Measurements from ENCODE around the gene TAS2R40.

DNA sequence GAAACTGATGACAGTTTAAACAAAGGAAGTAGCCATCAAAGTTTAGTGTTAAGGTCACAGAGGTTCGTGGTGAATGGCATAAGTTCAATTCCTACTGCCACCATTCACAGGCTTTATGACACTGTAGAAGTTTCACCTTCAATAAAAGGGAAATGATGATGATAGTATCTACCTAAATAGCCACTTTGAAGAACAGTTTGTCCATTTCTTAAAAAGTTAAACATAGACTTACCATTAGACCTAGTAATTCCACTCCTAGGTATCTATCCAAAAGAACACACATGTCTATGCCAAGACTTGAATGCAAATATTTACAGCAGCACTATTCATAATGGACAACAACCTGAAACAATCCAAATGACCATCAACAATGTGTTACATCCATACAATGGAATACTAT is 22.5 kb downstream of the TAS2R40 start:
- TF ChIP-seq, protein P1, sequence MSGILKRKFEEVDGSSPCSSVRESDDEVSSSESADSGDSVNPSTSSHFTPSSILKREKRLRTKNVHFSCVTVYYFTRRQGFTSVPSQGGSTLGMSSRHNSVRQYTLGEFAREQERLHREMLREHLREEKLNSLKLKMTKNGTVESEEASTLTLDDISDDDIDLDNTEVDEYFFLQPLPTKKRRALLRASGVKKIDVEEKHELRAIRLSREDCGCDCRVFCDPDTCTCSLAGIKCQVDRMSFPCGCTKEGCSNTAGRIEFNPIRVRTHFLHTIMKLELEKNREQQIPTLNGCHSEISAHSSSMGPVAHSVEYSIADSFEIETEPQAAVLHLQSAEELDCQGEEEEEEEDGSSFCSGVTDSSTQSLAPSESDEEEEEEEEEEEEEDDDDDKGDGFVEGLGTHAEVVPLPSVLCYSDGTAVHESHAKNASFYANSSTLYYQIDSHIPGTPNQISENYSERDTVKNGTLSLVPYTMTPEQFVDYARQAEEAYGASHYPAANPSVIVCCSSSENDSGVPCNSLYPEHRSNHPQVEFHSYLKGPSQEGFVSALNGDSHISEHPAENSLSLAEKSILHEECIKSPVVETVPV (CRISPR knock-in tag; IDR thresholded peaks at IDR 0.05) = no peak
- TF ChIP-seq ZFP3 (CRISPR knock-in tag; IDR thresholded peaks at IDR 0.05) = no peak
- TF ChIP-seq ZNF565 (CRISPR knock-in tag; conservative IDR thresholded peaks at IDR 0.05; ENCODE audit: low read depth) = no peak
- TF ChIP-seq, protein P2, sequence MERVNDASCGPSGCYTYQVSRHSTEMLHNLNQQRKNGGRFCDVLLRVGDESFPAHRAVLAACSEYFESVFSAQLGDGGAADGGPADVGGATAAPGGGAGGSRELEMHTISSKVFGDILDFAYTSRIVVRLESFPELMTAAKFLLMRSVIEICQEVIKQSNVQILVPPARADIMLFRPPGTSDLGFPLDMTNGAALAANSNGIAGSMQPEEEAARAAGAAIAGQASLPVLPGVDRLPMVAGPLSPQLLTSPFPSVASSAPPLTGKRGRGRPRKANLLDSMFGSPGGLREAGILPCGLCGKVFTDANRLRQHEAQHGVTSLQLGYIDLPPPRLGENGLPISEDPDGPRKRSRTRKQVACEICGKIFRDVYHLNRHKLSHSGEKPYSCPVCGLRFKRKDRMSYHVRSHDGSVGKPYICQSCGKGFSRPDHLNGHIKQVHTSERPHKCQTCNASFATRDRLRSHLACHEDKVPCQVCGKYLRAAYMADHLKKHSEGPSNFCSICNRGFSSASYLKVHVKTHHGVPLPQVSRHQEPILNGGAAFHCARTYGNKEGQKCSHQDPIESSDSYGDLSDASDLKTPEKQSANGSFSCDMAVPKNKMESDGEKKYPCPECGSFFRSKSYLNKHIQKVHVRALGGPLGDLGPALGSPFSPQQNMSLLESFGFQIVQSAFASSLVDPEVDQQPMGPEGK (CRISPR knock-in tag; IDR thresholded peaks at IDR 0.05; ENCODE audit: borderline replicate concordance) = no peak
- TF ChIP-seq ZNF8 (CRISPR knock-in tag; IDR thresholded peaks at IDR 0.05) = no peak
- TF ChIP-seq SNAI2 (CRISPR knock-in tag; IDR thresholded peaks at IDR 0.05) = no peak
- TF ChIP-seq, protein P3, sequence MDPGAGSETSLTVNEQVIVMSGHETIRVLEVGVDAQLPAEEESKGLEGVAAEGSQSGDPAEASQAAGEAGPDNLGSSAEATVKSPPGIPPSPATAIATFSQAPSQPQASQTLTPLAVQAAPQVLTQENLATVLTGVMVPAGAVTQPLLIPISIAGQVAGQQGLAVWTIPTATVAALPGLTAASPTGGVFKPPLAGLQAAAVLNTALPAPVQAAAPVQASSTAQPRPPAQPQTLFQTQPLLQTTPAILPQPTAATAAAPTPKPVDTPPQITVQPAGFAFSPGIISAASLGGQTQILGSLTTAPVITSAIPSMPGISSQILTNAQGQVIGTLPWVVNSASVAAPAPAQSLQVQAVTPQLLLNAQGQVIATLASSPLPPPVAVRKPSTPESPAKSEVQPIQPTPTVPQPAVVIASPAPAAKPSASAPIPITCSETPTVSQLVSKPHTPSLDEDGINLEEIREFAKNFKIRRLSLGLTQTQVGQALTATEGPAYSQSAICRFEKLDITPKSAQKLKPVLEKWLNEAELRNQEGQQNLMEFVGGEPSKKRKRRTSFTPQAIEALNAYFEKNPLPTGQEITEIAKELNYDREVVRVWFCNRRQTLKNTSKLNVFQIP (CRISPR knock-in tag; IDR thresholded peaks at IDR 0.05; ENCODE audit: borderline replicate concordance, low read depth) = no peak
- TF ChIP-seq TOX (CRISPR knock-in tag; IDR thresholded peaks at IDR 0.05; ENCODE audit: borderline replicate concordance) = no peak
- TF ChIP-seq, protein P4, sequence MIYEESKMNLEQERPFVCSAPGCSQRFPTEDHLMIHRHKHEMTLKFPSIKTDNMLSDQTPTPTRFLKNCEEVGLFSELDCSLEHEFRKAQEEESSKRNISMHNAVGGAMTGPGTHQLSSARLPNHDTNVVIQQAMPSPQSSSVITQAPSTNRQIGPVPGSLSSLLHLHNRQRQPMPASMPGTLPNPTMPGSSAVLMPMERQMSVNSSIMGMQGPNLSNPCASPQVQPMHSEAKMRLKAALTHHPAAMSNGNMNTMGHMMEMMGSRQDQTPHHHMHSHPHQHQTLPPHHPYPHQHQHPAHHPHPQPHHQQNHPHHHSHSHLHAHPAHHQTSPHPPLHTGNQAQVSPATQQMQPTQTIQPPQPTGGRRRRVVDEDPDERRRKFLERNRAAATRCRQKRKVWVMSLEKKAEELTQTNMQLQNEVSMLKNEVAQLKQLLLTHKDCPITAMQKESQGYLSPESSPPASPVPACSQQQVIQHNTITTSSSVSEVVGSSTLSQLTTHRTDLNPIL (CRISPR knock-in tag; IDR thresholded peaks at IDR 0.05; ENCODE audit: low read depth) = no peak
